HG03460 (cell line): Measurements from ENCODE around the gene FOXP1.

Experiments used
- ATAC-seq: cut with Tn5 transposase; IDR thresholded peaks from one replicate; pipeline ENCODE4 v1.9.1; 2021; ENCODE audit not compliant: unreplicated experiment

FOXP1 gene

DNA sequence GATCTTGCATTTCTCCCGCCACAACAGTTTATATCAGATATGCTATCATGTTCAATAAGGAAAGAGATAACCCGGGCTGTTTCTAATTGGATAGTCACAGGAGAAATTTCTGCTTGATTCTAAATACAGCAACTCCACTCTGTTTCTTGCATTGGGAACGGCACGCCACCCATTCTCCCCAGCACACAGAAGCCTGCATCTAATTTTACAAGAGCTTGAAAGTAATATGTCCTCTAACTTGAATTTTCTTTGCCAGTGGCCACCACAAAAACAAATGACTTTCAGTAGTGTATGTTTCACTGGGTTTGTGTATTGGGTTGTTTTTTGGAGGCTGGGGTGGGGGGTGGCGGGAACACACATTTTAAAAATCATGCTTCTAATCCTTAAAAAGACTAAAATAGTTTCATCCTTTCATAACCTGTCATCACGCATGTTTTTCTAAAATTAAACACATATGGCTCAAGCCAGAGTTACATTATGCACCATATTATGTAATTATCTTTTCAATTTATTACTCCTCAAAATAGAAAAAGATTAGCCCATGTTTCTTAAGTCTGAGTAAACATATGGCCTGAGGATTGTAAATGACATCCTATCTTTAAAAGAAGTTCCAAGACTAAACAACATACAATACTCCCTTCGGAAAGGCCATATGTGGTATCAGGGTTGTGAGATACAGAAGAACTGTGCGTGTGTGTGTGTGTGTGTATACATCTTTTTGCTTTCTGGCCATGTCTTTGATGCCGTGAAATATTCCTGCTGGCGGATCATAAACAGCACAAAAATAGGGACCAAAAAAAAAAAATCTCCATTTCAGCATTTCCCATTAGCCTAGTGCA lies 176.3 kb downstream of the FOXP1 start:
- no peak for ATAC-seq

DNA sequence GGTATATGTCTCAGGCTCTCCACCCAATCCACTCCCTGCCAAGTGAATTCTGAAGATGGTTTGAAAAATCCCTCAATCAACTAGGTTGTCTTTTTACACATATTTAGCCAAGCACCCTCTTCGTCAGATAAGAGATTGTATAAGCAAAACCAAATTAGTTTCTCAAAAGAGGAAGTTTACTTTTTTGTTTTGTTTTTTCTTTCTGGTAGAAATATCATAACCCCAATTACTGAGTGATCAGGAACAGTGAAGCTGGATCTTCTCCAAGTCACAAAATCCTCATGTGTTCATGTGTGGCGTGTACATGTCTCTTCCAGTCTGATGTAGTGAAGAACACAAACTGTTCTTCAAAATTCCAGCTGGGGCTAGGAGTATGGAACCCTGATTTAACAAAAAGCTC lies 180.6 kb downstream of the FOXP1 start:
- no peak for ATAC-seq

DNA sequence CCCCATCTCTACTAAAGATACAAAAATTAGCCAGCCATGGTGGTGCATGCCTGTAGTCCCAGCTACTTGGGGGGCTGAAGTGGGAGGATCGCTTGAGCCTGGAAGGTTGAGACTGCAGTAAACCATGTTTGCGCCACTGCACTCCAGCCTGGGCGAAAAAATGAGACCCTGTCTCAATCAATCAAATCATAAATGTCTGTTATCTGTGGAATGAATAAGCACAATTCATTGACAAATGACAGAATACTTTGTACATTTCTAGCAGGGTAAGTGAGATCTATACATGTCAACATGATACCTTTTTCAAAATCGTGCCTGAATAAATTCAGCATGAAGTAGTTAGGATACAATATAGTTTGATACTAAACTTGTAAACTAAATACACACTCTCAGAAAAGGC lies 181.2 kb downstream of the FOXP1 start:
- no peak for ATAC-seq

DNA sequence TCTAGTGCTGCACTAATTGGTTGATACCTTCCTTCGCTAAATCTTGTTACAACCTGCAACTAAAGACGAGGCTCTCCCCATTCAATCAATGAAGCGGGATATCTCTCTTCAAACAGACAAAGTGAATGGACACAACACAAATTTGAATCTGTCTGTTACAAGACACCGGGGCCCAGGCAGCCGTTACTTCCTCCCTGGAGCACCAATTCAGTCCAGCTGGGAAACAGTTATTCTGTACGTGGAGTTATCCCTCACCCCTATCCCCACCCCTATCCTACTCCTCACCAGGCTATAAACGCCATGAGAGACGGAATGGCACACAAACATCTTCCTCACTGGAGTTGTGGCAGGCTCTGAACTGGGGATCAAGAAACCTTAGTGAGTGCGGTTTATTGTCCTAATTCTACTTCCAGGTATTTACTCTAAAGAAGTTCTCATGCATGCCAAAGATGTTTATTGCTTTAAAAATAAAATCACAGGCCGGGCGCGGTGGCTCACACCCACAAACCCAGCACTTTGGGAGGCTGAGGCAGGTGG lies 181.8 kb downstream of the FOXP1 start:
- no peak for ATAC-seq

DNA sequence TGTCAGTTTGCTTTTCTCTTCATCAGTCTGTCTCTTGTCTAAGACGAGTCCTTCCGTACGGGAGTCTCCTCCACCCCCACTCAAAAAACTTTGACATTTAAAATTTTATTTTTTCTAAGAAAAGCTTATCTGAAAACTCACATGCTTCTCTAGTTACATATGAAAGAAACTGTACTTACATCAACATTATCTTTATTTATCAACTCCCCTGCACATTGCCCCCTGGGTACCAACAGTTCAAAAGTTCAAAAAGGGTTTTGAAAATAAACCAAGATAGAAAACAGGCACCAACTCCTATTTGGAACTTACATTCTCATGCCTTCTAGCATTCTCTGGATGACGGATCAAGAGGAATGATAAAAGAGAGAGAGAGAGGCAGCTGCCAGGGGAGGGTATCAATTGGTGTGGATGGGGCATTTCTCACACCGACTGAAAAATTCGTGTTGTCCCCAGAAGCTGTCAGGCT lies 182.5 kb downstream of the FOXP1 start:
- ATAC-seq = no peak

DNA sequence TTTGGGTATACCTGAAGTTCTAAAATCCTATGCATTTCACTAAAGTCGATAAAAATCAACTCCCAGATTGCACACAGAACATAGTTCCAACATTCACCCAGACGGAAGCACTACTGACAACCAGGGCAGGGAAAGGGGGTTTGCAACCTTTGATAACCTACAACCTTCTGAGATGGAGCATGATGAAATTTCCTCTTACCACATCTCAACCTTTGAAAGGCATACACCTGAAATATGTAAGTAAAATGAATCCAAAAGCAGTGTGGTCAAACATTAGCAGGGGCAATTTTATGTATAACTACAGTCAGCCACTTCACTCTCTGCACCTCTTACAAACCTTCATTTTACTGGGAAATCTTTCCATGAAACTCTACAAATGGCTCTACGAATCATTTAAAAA lies 184.1 kb downstream of the FOXP1 start:
- no peak for ATAC-seq

- ATAC-seq = no peak
Measured at GRCh38 chr3:71398157-71398836, 185.2 kb downstream of the FOXP1 start.

GRCh38 chr3:71397726-71398125 lies 185.8 kb downstream of the FOXP1 start:
- no peak for ATAC-seq

GRCh38 chr3:71397046-71397445 lies 186.5 kb downstream of the FOXP1 start:
- no peak for ATAC-seq

DNA sequence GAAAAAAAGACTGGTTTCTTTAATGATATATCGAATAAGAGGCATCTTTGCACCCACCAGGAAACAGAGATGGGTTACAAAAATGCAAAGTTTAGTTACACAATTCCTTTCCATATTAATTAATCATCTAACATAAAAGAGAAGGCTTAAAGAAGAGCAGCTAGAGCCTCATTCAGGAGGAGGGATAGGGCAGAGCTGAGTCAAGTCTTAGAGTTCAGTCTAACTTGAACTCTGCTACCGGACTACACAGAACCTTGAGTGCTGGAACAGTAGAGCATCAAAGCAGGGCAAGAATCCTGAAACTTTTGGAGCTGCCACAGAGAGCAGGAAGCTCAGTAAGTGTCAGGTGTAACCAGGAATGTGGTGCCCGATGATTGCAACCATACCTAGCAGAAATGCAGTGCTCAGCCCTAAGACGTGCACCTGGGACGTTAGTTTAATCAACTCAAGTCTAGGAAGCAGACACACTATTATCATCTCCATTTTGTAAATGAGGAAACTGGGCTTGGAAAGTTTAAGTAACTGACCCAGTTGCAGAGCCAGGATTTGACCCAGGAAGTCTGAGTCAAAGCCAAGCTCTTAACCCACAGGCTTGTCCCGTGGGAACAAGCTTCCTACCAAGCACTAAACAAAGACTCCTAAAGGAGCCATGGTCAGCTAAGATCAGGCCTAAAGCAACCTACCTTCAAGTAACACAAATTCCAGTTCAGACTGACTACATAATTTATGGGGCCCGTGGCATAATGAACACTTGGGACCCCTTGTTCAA lies 187.4 kb downstream of the FOXP1 start:
- no peak for ATAC-seq

- no peak for ATAC-seq
Measured at GRCh38 chr3:71395470-71395869, 188.1 kb downstream of the FOXP1 start.

DNA sequence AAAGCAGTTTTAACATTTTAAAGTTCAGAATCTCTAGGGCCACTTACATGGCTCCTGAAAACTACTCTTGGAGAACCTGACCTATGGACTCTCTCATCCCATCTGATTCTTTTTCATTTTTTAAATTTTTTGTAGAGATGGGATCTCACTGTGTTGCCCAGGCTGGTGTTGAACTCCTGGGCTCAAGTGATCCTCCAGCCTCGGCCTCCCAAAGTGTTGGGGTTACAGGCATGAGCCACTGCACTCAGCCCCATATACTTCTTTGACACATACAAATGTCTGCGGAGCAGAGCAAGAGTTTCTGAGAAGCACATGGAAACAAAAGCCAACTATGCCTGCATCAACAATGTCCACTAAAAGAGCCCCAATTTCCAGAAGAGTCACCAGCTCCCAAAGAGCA lies 189.8 kb downstream of the FOXP1 start:
- ATAC-seq = no peak

DNA sequence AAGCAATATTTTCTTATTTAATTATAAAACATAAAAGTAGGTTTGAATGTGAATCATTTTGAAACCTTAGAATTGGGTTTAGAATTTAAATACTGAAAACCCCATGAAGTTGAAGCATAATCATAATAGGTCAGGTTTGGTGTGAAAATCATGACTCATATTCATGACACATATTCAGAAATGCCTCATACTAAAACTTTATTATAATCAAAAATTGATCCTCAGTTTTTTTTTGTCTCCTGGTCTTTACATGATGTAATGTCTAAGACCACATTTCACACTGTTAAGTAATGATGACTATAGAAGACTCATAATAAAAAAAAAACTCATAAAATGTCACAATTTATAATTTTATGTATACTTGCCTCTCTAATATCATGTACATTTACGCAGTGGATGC lies 190.4 kb downstream of the FOXP1 start:
- ATAC-seq = peak; percentile 40

DNA sequence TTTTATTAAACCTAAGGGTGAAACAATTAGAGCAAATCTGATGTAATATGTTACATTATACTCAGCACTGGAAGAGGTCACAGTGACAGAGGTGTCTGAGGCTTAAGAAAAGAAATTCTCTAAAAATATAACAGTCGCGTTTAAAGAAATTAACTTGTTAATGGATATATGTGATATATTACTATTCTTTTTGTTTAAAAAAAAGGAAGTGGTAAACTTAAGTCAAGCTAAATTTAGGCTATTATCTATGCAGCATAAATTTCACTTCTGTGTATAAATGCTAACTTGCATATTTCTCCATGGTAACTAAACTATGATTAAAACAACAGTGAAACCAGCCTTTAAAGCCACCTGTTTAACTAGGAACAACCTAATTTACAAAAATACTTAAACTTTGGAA lies 191.3 kb downstream of the FOXP1 start:
- peak; percentile 76 for ATAC-seq

DNA sequence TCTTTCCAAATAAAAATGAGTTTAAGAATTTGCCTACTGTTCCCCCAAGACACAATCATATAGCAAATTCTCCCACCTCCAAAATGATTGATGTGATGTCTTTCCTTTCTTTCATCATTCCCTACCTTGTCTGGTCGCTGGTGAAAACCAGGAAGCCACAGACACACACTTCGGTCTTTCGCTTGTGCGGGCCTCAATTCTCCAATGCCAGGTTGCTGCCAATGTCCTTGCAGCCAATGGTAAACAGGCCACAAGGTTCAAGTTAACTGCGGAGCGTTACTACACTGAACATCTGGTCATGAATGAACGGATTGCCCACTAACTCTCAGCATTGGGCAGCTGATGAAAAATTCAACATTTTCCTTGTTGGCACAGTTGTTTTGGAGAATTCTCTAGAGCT lies 192.2 kb downstream of the FOXP1 start:
- no peak for ATAC-seq

- ATAC-seq = no peak
Measured at GRCh38 chr3:71389911-71390573, 193.5 kb downstream of the FOXP1 start.

GRCh38 chr3:71389191-71389590 lies 194.3 kb downstream of the FOXP1 start:
- ATAC-seq = no peak

DNA sequence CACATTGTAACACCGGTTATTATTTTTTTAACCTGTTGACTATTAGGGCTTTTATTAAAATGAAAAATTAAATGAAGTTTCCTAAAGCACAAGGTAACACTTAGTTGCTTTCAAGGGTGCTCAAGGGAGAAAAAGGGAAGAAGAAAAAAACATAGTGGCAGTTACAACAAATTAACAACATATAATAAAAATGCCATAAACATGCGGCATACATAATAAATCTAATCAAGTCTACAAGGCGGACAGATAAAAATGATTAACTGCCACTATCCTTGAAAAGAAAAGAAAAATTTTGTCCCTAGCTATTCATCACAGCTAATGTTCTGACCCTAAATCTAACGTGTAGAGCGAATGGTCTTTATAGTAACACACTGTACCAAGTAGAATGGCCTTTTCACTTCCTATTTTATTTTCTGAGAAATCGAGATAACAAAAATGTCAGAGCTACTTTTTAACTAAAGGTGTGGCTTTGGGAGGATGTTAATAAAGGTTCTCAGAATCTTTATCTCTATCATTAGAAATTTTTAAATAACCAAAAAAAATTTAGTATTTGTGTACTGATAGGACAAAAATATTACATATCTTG lies 194.9 kb downstream of the FOXP1 start:
- ATAC-seq = no peak

- no peak for ATAC-seq
Measured at GRCh38 chr3:71387586-71387985, 195.9 kb downstream of the FOXP1 start.
